ENCODE measurements around the gene MYBBP1A.

Gene MYBBP1A

GRCh38 chr17:4538236-4539002 lies 16.8 kb downstream of the MYBBP1A start:
- H3K4me3 ChIP-seq (ENCODE audit: low read depth, low read length) = no peak overlapping the region
- no peak for TF ChIP-seq CTCF (IDR thresholded peaks at IDR 0.05; ENCODE audit: insufficient read depth, low read length, missing control alignments)
- DNase-seq (ENCODE audit: low read depth, low spot score) = no peak
- POLR2A ChIA-PET = interaction anchor here (0.8 kb wide), 1 partner anchor 9 kb away, joined by 3 read pairs; no protein-coding TSS in a partner anchor
- CTCF ChIA-PET = interaction anchor here (1.3 kb wide), 1 partner anchor 27 kb away, joined by 7 read pairs; no protein-coding TSS in a partner anchor

DNA sequence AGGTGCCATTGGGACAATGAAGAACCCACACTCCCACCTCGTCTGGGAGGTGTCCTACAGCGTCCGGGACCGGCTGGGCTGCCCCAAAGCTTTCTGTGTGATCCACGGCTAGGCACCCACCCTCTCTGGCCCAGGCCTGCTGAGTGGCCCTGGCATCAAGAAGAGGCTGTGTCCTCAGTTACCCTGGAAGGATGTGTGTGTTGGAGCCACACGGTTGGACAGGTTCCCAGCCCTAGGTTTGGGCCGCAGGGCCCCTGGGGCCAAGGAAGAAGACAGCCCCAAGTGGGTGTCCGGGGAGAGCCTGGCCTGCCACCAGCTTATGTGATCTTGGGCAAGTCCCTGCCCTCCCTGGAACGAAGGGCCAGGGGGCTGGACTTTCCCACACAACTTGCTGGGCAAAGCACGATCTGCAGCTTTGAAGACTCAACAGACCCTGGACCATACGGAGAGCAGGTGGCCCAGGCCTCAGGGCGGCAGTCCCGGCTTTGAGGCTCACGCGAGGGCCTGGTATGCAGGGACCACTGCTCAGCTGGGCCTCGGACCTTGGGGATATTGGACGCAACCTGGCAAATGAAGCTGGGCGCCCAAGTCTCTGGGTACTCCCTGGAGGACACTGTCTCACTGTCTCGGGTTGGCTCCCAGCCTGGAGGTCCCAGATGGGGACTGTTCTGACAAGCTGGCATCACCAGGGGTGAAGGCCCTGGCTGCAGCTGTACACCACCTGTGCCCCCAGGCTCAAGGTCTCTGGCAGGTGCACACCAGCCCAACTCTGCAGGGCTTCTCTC lies 17.5 kb downstream of the MYBBP1A start:
- POLR2A ChIA-PET = interaction anchor here (0.8 to 1.2 kb wide), 2 partner anchors 9 to 18 kb away, joined by 3 to 4 read pairs; partner anchors contain the start of gene MYBBP1A
- H3K4me3 ChIP-seq (ENCODE audit: low read depth, low read length) = no peak overlapping the region
- no peak for DNase-seq (ENCODE audit: low read depth, low spot score)
- CTCF ChIA-PET = interaction anchor here (1.3 kb wide), 1 partner anchor 28 kb away, joined by 7 read pairs; no protein-coding TSS in a partner anchor
- no peak for TF ChIP-seq CTCF (IDR thresholded peaks at IDR 0.05; ENCODE audit: insufficient read depth, low read length, missing control alignments)

DNA sequence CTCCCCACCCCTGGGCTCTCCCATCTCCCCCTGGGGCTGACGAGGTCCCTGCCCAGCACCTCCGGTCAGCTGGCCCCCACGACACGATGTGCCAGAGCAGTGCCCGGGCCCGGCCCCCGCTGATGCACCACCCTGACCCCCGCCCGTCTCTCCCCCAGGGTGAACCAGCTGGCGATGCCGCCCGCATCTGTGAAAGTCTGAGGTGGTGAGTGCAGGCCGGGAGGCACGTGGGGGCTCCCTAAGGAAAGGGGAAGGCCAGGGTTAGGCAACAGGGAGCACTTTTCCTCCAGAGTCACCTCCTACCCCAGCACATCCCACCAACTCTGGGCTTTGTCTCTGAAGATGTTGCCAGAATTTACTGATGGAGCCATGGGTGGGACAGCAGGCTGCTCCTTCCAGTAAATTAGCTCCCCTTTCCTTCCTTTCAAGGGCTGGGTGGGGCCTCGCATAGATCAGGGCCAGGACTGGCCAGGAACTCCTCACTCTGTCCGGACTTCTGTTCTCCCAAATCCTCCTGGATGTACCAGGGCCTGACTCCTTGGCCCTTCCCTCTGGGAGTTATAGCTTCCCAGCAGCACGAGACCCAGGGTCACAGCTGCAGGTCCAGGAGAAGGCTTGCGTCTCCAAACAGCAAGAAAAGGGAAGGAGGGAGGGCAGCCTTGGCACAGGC lies 18.3 kb downstream of the MYBBP1A start:
- ChIA-PET CTCF (no interaction called here), POLR2A (interaction anchor here (0.6 to 1.2 kb wide), 2 partner anchors 19 to 37 kb away, joined by 4 read pairs; partner anchors contain the start of gene MYBBP1A)

DNA sequence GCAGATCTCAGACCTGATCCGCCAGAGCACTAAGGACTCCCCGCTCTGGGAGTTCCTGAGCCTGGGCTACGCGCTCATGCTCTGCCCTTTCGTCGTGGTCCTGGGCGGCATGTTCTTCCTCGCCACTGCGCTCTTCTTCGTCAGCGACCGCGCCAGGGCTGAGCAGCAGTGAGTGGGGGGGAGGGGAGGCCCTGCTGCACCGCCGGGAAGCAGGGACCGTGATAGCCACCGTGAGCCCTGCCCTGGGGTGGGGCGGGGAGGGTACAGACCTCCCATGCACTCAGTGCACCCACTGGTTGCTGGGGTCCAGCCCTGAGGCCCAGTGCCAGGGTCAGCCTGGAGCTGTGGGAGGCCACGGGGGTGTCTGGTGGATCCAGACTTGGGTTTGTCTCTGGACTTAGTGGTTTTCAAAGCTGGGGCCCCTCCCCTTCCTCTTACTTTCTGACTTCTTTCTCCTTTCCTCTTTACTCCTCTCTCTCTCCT lies 18.9 kb downstream of the MYBBP1A start:
- DNase-seq (ENCODE audit: low read depth, low spot score) = no peak
- CTCF ChIA-PET = no interaction called here
- no peak for TF ChIP-seq CTCF (IDR thresholded peaks at IDR 0.05; ENCODE audit: insufficient read depth, low read length, missing control alignments)
- H3K4me3 ChIP-seq (ENCODE audit: low read depth, low read length) = no peak overlapping the region
- POLR2A ChIA-PET = interaction anchor here (0.6 kb wide), 1 partner anchor 36 kb away, joined by 4 read pairs; no protein-coding TSS in a partner anchor

More for the DNA sequence above, 18.3 kb downstream of the MYBBP1A start:
- no peak for DNase-seq (ENCODE audit: low read depth, low spot score)
- TF ChIP-seq CTCF (IDR thresholded peaks at IDR 0.05; ENCODE audit: insufficient read depth, low read length, missing control alignments) = no peak
- no peak overlapping the region for H3K4me3 ChIP-seq (ENCODE audit: low read depth, low read length)

DNA sequence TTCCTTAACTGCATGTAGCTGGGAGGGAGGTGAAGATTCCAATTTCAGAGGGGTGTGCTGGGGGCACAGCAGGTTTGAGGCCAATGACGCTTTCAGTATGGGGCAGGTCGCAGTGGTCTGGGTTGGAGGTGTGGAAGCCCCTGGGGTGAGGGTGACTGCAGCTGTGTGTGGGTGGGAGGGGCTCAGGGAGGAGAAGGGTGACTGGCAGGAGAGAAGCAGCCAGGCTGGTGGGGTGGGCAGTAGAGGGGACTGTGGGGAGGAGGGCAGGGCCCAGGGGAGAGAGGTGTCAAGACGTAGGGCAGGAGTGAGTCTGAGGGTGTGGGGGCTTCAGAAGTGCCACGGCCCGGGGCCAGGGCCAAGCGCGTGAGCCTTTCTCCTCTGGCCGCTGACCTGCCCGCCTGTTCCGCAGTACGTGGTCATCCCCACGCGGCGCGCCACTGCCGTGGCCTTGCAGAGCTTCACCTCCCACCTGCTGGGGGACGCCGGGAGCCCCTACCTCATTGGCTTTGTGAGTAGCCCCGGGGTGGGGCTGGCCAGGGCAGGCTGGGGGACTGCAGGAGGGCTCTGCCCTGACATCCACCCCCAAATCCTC lies 19.4 kb downstream of the MYBBP1A start:
- no peak for TF ChIP-seq CTCF (IDR thresholded peaks at IDR 0.05; ENCODE audit: insufficient read depth, low read length, missing control alignments)
- no peak for DNase-seq (ENCODE audit: low read depth, low spot score)
- ChIA-PET POLR2A (no interaction called here), CTCF (no interaction called here)
- no peak overlapping the region for H3K4me3 ChIP-seq (ENCODE audit: low read depth, low read length)

Data from AG04449 (cell line).